K562 (cell line): ENCODE data around the gene MAGIX. TPM values are rescaled to one million over a fixed set of nuclear protein-coding genes. Genes with fewer than 3 reads are reported as not detected.

Source experiments
- ATF1 ChIP-seq, 2 experiments: fragments of 450-650 bp in 1 of 2; IDR thresholded peaks; 2 replicates each; pipeline ENCODE4 v1.6.1; 2016; ENCODE audit warnings: missing compliant biosample characterization in 1 of 2, missing genetic modification characterization in 1 of 2
- CBX1 ChIP-seq: sonication (generic); IDR thresholded peaks from 2 replicates; pipeline ENCODE4 v1.6.1; 2016; ENCODE audit warnings: antibody characterized with exemption, low read depth, mild to moderate bottlenecking
- CHD2 ChIP-seq: IDR thresholded peaks from 2 replicates; pipeline ENCODE4 v1.6.1; 2011; ENCODE audit warnings: low read depth, low read length
- ELF4 ChIP-seq: fragments of 450-650 bp; formaldehyde crosslinking; IDR thresholded peaks from 2 replicates; pipeline ENCODE4 v1.4.0; 2022; ENCODE audit warnings: missing genetic modification characterization
- GABPB1 ChIP-seq: sonication (generic); formaldehyde crosslinking; IDR thresholded peaks from 2 replicates; pipeline ENCODE4 v1.8.0; 2022; ENCODE audit warnings: mild to moderate bottlenecking, missing genetic modification reagents
- HDAC3 ChIP-seq: fragments of 450-650 bp; IDR thresholded peaks from 2 replicates; pipeline ENCODE4 v1.6.1; 2018; ENCODE audit warnings: borderline replicate concordance, mild to moderate bottlenecking, moderate library complexity; ENCODE audit not compliant: partially characterized antibody
- MTF1 ChIP-seq: fragments of 250-450 bp; sonication (Bioruptor Pico); IDR thresholded peaks from 2 replicates; pipeline ENCODE4 v1.9.0; 2021; ENCODE audit warnings: moderate library complexity, mild to moderate bottlenecking, inconsistent platforms, borderline replicate concordance
- PML ChIP-seq: IDR thresholded peaks from 2 replicates; pipeline ENCODE4 v1.6.1; 2012; ENCODE audit warnings: low read length, inconsistent platforms
- PTBP1 ChIP-seq: fragments of 200-400 bp; formaldehyde crosslinking; IDR thresholded peaks from 2 replicates; pipeline ENCODE4 v1.6.1; 2017; ENCODE audit warnings: low read depth, low read length
- RCOR1 ChIP-seq, 2 experiments: IDR thresholded peaks; 2 replicates each; pipeline ENCODE4 v1.6.1; 2012; ENCODE audit warnings: low read depth in 2 of 2, low read length in 2 of 2, borderline replicate concordance in 1 of 2, improper control_type of control experiment in 1 of 2
- SRF ChIP-seq, 2 experiments: fragments of 250-450, 450-650 bp in 1 of 2; sonication (Bioruptor Pico) in 1 of 2; sonication (generic) in 1 of 2; formaldehyde crosslinking; IDR thresholded peaks; 2 replicates each; pipeline versions ENCODE4 v1.5.0 to v1.5.1; 2020 to 2022; ENCODE audit warnings: mild to moderate bottlenecking in 1 of 2, missing genetic modification reagents in 1 of 2
- ZNF75A ChIP-seq: fragments of 450-650 bp; formaldehyde crosslinking; IDR thresholded peaks from 2 replicates; pipeline ENCODE4 v1.4.0; 2020; ENCODE audit warnings: mild to moderate bottlenecking
- ZNF780A ChIP-seq: fragments of 250-450 bp; sonication (Bioruptor Pico); IDR thresholded peaks from 2 replicates; pipeline ENCODE4 v1.5.0; 2021; ENCODE audit warnings: mild to moderate bottlenecking
- polyA plus RNA-seq, 8 experiments: library from polyadenylated mRNA; depleted of rRNA in 4 of 8; stranded (reverse) in 5 of 8; unstranded in 3 of 8; fragments of >200 nt; fragmentation: Nextera tagmentation in 2 of 8; fragmentation: Illumina TruSeq in 1 of 8; extraction: Ambion mirVana in 2 of 8; extraction: Trizol in 1 of 8; gene quantifications; 2 replicates each; pipeline versions ENCODE4 v1.2.1 to v1.2.3, GENCODE V29; 2011 to 2014; ENCODE audit warnings: inconsistent platforms in 1 of 8, missing spikeins in 1 of 8
- total RNA-seq, 7 experiments: library from RNA; depleted of rRNA in 6 of 7; stranded (reverse); fragments of >200 nt in 6 of 7; fragmentation: Illumina TruSeq in 2 of 7; extraction: Trizol in 2 of 7; gene quantifications; 2 replicates each; pipeline versions ENCODE4 v1.2.1 to v1.2.3, GENCODE V29; 2011 to 2021; ENCODE audit warnings: low replicate concordance in 1 of 7
- TF ChIP-seq, protein P1 (sequence below): sonication (generic); formaldehyde crosslinking; IDR thresholded peaks from 2 replicates; pipeline ENCODE4 v1.9.0; 2022; ENCODE audit warnings: mild to moderate bottlenecking, missing genetic modification reagents
- TF ChIP-seq, protein P2 (sequence below): fragments of 450-650 bp; IDR thresholded peaks from 2 replicates; pipeline ENCODE4 v1.6.1; 2016; ENCODE audit warnings: borderline replicate concordance
- TF ChIP-seq, protein P3 (sequence below): fragments of 450-650 bp; IDR thresholded peaks from 2 replicates; pipeline ENCODE4 v1.6.1; 2017; ENCODE audit warnings: antibody characterized with exemption, mild to moderate bottlenecking
- TF ChIP-seq, protein P4 (sequence below): fragments of 150-350 bp; conservative IDR thresholded peaks from 2 replicates; pipeline ENCODE4 v1.6.1; 2014; ENCODE audit warnings: low read length

The MAGIX gene
- total and polyA plus RNA-seq, 9 of the 15 experiments (the other 6 are each of a cell fraction or from before 2014, with no cell fraction given), result 0.08 to 3.5 (median 0.47) TPM

DNA sequence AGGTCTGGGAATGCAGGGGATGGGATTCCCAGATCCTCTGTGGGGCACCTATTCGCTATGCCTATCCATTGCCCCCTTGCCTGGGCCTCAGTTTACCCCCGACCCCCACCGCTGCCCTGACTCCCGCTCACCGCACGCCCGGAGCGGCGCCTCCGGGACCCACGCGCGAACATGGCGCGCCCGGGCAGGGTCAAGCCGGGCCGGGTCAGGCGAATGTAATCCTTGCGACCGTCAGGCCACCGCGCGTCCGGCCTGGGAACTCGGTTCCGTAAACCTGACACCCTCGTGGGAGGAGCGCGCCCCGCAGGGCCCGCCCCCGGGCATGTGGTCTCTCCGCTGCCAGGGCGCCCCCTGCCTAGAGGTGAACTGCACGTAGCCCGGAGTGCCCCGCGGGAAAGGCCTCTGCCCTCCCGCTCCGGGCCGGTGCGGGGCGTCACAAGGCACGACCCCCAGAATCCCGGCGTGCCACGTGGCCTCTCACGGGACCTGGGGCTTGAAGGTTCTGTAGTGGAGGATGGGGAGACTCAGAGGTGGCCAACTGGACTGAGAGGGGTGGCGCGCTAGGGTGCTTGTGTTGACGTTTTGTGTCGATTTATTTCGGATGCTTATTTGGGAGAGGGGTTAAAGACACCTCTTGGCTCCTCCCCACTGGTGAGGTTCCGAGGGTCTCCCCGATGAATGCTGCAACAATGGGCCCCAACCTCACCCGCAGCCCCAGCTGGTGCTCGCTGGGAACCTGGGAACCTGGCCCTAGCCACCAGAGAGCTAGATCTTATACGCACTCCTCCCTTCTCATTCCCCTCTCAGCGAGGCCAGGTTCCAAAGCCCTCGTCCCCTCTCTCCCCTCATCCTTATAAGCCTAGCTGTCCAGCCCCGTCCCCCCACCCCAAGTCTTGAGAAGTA is 23.8 kb downstream of the MAGIX start, which contains the start of gene PRICKLE3 (continued):
- TF ChIP-seq, protein P1, sequence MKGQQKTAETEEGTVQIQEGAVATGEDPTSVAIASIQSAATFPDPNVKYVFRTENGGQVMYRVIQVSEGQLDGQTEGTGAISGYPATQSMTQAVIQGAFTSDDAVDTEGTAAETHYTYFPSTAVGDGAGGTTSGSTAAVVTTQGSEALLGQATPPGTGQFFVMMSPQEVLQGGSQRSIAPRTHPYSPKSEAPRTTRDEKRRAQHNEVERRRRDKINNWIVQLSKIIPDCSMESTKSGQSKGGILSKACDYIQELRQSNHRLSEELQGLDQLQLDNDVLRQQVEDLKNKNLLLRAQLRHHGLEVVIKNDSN, result peak; percentile 80
- TF ChIP-seq PML (no peak), PTBP1 (no peak), HDAC3 (no peak), ZNF75A (CRISPR knock-in tag) (no peak), ELF4 (no peak), GABPB1 (CRISPR knock-in tag) (no peak), CHD2 (0 out of 2 replicates have a peak, but pooled peaks have one; percentile 41), ATF1 (CRISPR knock-in tag; IDR thresholded peaks at IDR 0.05) (no peak), ATF1 (tag; IDR thresholded peaks at IDR 0.05) (peak; percentile 55; the same call in 1 of the 2 replicates), CBX1 (0 out of 2 replicates have a peak, but pooled peaks have one; percentile 46), RCOR1 (IDR thresholded peaks at IDR 0.05; ENCODE audit: borderline replicate concordance in 1 of 2, low read depth in 2 of 2, low read length in 2 of 2) (peak in 1 of 2 experiments; percentile 49; a peak in 1 of 4 replicates), SRF (CRISPR knock-in tag; IDR thresholded peaks at IDR 0.05) (no peak), ZNF780A (CRISPR knock-in tag) (no peak), MTF1 (CRISPR knock-in tag) (no peak)
- TF ChIP-seq, protein P2, sequence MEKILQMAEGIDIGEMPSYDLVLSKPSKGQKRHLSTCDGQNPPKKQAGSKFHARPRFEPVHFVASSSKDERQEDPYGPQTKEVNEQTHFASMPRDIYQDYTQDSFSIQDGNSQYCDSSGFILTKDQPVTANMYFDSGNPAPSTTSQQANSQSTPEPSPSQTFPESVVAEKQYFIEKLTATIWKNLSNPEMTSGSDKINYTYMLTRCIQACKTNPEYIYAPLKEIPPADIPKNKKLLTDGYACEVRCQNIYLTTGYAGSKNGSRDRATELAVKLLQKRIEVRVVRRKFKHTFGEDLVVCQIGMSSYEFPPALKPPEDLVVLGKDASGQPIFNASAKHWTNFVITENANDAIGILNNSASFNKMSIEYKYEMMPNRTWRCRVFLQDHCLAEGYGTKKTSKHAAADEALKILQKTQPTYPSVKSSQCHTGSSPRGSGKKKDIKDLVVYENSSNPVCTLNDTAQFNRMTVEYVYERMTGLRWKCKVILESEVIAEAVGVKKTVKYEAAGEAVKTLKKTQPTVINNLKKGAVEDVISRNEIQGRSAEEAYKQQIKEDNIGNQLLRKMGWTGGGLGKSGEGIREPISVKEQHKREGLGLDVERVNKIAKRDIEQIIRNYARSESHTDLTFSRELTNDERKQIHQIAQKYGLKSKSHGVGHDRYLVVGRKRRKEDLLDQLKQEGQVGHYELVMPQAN, result peak; percentile 53; the same call in 1 of the 2 replicates
- TF ChIP-seq, protein P3, sequence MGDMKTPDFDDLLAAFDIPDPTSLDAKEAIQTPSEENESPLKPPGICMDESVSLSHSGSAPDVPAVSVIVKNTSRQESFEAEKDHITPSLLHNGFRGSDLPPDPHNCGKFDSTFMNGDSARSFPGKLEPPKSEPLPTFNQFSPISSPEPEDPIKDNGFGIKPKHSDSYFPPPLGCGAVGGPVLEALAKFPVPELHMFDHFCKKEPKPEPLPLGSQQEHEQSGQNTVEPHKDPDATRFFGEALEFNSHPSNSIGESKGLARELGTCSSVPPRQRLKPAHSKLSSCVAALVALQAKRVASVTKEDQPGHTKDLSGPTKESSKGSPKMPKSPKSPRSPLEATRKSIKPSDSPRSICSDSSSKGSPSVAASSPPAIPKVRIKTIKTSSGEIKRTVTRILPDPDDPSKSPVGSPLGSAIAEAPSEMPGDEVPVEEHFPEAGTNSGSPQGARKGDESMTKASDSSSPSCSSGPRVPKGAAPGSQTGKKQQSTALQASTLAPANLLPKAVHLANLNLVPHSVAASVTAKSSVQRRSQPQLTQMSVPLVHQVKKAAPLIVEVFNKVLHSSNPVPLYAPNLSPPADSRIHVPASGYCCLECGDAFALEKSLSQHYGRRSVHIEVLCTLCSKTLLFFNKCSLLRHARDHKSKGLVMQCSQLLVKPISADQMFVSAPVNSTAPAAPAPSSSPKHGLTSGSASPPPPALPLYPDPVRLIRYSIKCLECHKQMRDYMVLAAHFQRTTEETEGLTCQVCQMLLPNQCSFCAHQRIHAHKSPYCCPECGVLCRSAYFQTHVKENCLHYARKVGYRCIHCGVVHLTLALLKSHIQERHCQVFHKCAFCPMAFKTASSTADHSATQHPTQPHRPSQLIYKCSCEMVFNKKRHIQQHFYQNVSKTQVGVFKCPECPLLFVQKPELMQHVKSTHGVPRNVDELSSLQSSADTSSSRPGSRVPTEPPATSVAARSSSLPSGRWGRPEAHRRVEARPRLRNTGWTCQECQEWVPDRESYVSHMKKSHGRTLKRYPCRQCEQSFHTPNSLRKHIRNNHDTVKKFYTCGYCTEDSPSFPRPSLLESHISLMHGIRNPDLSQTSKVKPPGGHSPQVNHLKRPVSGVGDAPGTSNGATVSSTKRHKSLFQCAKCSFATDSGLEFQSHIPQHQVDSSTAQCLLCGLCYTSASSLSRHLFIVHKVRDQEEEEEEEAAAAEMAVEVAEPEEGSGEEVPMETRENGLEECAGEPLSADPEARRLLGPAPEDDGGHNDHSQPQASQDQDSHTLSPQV, result no peak
- TF ChIP-seq, protein P4, sequence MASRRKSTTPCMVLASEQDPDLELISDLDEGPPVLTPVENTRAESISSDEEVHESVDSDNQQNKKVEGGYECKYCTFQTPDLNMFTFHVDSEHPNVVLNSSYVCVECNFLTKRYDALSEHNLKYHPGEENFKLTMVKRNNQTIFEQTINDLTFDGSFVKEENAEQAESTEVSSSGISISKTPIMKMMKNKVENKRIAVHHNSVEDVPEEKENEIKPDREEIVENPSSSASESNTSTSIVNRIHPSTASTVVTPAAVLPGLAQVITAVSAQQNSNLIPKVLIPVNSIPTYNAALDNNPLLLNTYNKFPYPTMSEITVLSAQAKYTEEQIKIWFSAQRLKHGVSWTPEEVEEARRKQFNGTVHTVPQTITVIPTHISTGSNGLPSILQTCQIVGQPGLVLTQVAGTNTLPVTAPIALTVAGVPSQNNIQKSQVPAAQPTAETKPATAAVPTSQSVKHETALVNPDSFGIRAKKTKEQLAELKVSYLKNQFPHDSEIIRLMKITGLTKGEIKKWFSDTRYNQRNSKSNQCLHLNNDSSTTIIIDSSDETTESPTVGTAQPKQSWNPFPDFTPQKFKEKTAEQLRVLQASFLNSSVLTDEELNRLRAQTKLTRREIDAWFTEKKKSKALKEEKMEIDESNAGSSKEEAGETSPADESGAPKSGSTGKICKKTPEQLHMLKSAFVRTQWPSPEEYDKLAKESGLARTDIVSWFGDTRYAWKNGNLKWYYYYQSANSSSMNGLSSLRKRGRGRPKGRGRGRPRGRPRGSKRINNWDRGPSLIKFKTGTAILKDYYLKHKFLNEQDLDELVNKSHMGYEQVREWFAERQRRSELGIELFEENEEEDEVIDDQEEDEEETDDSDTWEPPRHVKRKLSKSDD, result no peak
